Common myeloid progenitor, CD34-positive (primary cell): ENCODE data around the gene FRS2.

Experiments used
- CTCF ChIA-PET: fragments of 350-600 bp; sonication (Branson Sonifier 250); formaldehyde crosslinking; loops from one replicate; lab custom pipeline; 2021; ENCODE audit warnings: antibody characterized with exemption; lab: Charles Lee
- POLR2A ChIA-PET: fragments of 350-600 bp; sonication (Branson Sonifier 250); formaldehyde crosslinking; loops from one replicate; lab custom pipeline; 2021; ENCODE audit warnings: antibody characterized with exemption; lab: Charles Lee
- DNase-seq, 3 donors: peaks; one replicate each; pipeline versions ENCODE4 v3.0.0 to v3.0.0-alpha.2; 2013
- H3K27ac ChIP-seq, 2 experiments: 1 replicate in 1 of 2; 2 replicates in 1 of 2; pipeline ENCODE4 v1.7.0; 2013; ENCODE audit warnings: inconsistent platforms in 2 of 2, low read length in 2 of 2, mild to moderate bottlenecking in 2 of 2, low read depth in 1 of 2, moderate library complexity in 1 of 2; ENCODE audit not compliant: severe bottlenecking in 2 of 2, insufficient read depth in 1 of 2, poor library complexity in 1 of 2
- H3K27me3 ChIP-seq, 5 experiments: replicated peaks in 2 of 5; 1 replicate in 3 of 5; 2 replicates in 2 of 5; pipeline versions ENCODE4 v1.6.1 to v1.7.0; 2013; ENCODE audit warnings: low read length in 4 of 5, mild to moderate bottlenecking in 2 of 5, moderate library complexity in 2 of 5, inconsistent platforms in 1 of 5; ENCODE audit not compliant: insufficient read depth in 5 of 5, control insufficient read depth in 4 of 5
- H3K36me3 ChIP-seq, 4 experiments: 1 replicate in 2 of 4; 2 replicates in 2 of 4; pipeline versions ENCODE4 v1.6.1 to v1.7.0; 2013; ENCODE audit warnings: low read length in 3 of 4, control low read depth in 1 of 4, mild to moderate bottlenecking in 1 of 4; ENCODE audit not compliant: control insufficient read depth in 4 of 4, insufficient read depth in 4 of 4
- H3K4me1 ChIP-seq, 4 experiments: 1 replicate in 3 of 4; 2 replicates in 1 of 4; pipeline versions ENCODE4 v1.6.1 to v1.7.1; 2013; ENCODE audit warnings: low read length in 3 of 4, mild to moderate bottlenecking in 3 of 4, control low read depth in 1 of 4, inconsistent platforms in 1 of 4, moderate library complexity in 1 of 4; ENCODE audit not compliant: control insufficient read depth in 4 of 4, insufficient read depth in 4 of 4; ENCODE audit errors: control extremely low read depth in 1 of 4
- H3K4me3 ChIP-seq, 7 experiments: 1 replicate in 4 of 7; 2 replicates in 3 of 7; pipeline versions ENCODE4 v1.5.1 to v1.7.0; 2013; ENCODE audit warnings: mild to moderate bottlenecking in 7 of 7, low read length in 6 of 7, moderate library complexity in 6 of 7, inconsistent platforms in 2 of 7, low read depth in 2 of 7, control low read depth in 1 of 7; ENCODE audit not compliant: insufficient read depth in 4 of 7, control insufficient read depth in 1 of 7; ENCODE audit errors: extremely low read depth in 1 of 7
- H3K9me3 ChIP-seq, 5 experiments: 1 replicate in 4 of 5; 2 replicates in 1 of 5; pipeline versions ENCODE4 v1.6.1 to v1.7.1; 2013; ENCODE audit warnings: low read length in 4 of 5, mild to moderate bottlenecking in 2 of 5, inconsistent platforms in 1 of 5, low read depth in 1 of 5, moderate library complexity in 1 of 5; ENCODE audit not compliant: control insufficient read depth in 4 of 5, insufficient read depth in 2 of 5; ENCODE audit errors: control extremely low read depth in 1 of 5
- WGBS: methylation state at CpG from one replicate; pipeline ENCODE4 v1.1.5; 2013; ENCODE audit not compliant: insufficient coverage; 5-methylcytosine and 5-hydroxymethylcytosine counted together

Gene FRS2

DNA sequence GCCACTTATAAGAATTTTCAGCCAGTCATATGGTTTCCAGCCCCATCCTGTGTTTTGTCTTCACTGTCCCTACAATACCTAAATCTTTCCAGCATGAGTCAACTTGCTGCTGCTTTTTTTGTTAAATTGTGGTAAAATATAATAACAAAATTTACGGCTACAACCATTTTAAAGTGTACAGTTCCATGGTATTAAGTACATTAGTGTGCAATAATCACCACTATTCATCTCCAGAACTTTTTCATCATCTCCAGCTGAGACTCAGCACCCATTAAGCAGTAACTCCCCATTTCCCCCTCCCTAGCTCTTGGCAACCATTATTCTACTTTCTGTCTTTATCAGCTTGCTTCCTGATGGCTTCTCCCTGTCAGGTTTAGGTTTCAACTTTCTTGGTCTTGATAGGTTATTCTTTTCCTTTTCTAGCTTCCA lies 39.1 kb downstream of the FRS2 start:
- DNase-seq = no peak
- H3K9me3 ChIP-seq = no peaks in the 10 kb centered on the region
- H3K4me1 ChIP-seq = peaks cover 0 to 2% (median under 1%) of the 10 kb centered on the region in 4 experiments
- WGBS = no CpG with 5 or more reads among the region's 1 CpG
- H3K27me3 ChIP-seq = no peaks in the 10 kb centered on the region
- ChIA-PET POLR2A (no interaction called here), CTCF (interaction anchor here (1.2 kb wide), 1 partner anchor 31 kb away, joined by 3 read pairs; no protein-coding TSS in a partner anchor)
- no peak overlapping the region for H3K4me3 ChIP-seq
- H3K36me3 ChIP-seq = no peaks in the 10 kb centered on the region
- no peak overlapping the region for H3K27ac ChIP-seq

- no peak overlapping the region for H3K4me3 ChIP-seq
- H3K9me3 ChIP-seq = no peaks in the 10 kb centered on the region
- no peak overlapping the region for H3K27ac ChIP-seq
- H3K4me1 ChIP-seq = peaks cover 0 to 2% (median under 1%) of the 10 kb centered on the region in 4 experiments
- H3K36me3 ChIP-seq = no peaks in the 10 kb centered on the region
- ChIA-PET CTCF (interaction anchor here (0.6 kb wide), 1 partner anchor 21 kb away, joined by 5 read pairs; no protein-coding TSS in a partner anchor), POLR2A (no interaction called here)
- no peak for DNase-seq
- 88% methylated on average over 2 of the region's 5 CpGs for WGBS
- H3K27me3 ChIP-seq = no peaks in the 10 kb centered on the region
Observed at GRCh38 chr12:69509904-69510827, 40.0 kb downstream of the FRS2 start.

DNA sequence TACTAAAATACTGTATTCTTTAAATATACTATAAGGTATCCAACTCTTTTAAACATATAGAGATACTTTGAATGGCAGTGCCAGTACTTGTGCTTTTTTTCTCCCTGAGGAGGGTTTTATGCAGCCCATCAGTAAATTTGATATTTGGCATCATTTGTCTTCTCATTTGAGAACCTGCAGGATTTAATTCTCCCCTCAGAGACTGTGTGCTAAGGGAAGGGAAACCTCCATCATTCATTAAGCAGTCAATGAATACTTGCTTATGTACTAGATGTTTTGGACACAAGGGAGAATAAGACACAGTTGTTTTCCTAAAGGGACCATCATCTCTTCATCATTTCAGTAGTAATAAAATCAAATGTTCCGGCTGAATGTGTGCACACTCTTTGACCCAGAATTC lies 40.8 kb downstream of the FRS2 start:
- CTCF ChIA-PET = no interaction called here

DNA sequence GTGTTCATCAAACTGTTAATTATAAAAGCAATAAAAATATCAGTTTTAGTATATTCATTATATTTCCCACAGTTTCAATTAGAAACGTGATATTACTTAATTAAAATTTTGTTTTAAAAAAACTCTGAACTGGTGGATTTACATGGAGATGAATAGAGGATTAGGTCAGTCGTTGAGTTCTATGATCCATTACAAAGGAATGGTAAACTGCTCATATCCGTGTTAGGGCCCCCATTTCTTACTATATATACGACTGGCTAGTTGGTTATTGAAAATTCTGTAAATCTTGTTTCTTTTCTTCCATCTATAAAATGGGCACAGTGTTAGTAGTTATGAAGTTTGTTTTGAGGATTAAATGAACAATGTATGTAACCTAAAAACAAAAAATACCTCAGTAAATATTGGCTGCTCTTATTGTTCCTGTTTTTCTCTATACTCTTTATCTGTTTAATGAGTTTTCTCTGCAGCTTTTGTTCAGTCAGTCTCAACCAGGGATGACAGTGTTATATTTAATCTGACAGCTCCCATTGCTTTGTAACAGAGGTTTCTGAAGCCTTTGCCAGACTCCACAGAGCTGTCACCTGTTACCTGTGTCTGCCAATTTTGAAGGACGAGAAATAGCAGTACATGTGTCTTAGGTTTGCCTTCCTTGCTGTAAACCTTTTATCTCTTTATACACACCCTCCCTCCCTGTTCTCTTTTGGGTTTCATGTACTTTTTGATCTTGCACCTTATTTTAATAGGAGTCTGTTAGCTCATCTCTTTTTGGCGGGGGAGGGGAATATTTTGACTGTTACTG lies 41.5 kb downstream of the FRS2 start:
- H3K27ac ChIP-seq = no peak overlapping the region
- WGBS = no CpG with 5 or more reads among the region's 6 CpGs
- ChIA-PET CTCF (no interaction called here), POLR2A (no interaction called here)
- H3K4me3 ChIP-seq = no peak overlapping the region
- peak in 1 of 3 donors; percentile 19 for DNase-seq
- no peaks in the 10 kb centered on the region for H3K36me3 ChIP-seq
- H3K9me3 ChIP-seq = no peaks in the 10 kb centered on the region
- H3K4me1 ChIP-seq = peaks cover 0 to 2% (median under 1%) of the 10 kb centered on the region in 4 experiments
- no peaks in the 10 kb centered on the region for H3K27me3 ChIP-seq

More for the DNA sequence above, 40.8 kb downstream of the FRS2 start:
- Histone ChIP-seq H3K36me3 (no peaks in the 10 kb centered on the region), H3K27me3 (no peaks in the 10 kb centered on the region), H3K4me3 (no peak overlapping the region), H3K4me1 (peaks cover 0 to 2% (median under 1%) of the 10 kb centered on the region in 4 experiments), H3K9me3 (no peaks in the 10 kb centered on the region), H3K27ac (no peak overlapping the region)
- POLR2A ChIA-PET = no interaction called here
- no peak for DNase-seq
- no CpG with 5 or more reads among the region's 1 CpG for WGBS

GRCh38 chr12:69512820-69513219 lies 42.6 kb downstream of the FRS2 start:
- WGBS = no CpG with 5 or more reads among the region's 2 CpGs
- peaks cover 0 to 2% (median under 1%) of the 10 kb centered on the region in 4 experiments for H3K4me1 ChIP-seq
- ChIA-PET POLR2A (no interaction called here), CTCF (interaction anchor here (1.0 to 1.5 kb wide), 2 partner anchors 9 to 17 kb away, joined by 3 to 7 read pairs; no protein-coding TSS in a partner anchor)
- no peaks in the 10 kb centered on the region for H3K27me3 ChIP-seq
- no peaks in the 10 kb centered on the region for H3K9me3 ChIP-seq
- H3K4me3 ChIP-seq = no peak overlapping the region
- no peak for DNase-seq
- no peak overlapping the region for H3K27ac ChIP-seq
- H3K36me3 ChIP-seq = no peaks in the 10 kb centered on the region

DNA sequence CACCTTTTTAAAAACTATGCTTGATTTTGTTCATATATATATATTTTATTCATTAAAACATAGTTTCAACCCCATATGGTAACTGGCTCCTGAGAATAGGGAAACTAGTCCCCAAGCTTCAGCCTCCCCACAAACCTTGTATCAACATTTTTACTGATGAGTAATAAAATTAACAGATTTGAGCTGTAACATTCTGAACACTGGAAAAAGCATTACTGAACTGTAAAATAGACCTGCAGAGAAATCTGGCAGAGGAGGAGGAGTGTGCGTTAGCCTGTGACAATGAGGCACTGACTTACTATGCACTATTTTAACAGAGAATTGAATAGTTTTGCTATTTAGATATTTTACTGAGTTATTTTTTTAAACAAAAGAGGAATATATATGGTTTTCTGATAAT lies 43.1 kb downstream of the FRS2 start:
- Histone ChIP-seq H3K36me3 (no peaks in the 10 kb centered on the region), H3K4me1 (peaks cover 0 to 2% (median under 1%) of the 10 kb centered on the region in 4 experiments), H3K27me3 (no peaks in the 10 kb centered on the region), H3K27ac (no peak overlapping the region), H3K9me3 (no peaks in the 10 kb centered on the region), H3K4me3 (no peak overlapping the region)
- CTCF ChIA-PET = interaction anchor here (1.0 to 1.5 kb wide), 2 partner anchors 9 to 18 kb away, joined by 3 to 7 read pairs; no protein-coding TSS in a partner anchor
- WGBS = no CpG with 5 or more reads among the region's 1 CpG
- DNase-seq = no peak
- POLR2A ChIA-PET = interaction anchor here (0.6 kb wide), 1 partner anchor 17 kb away, joined by 6 read pairs; no protein-coding TSS in a partner anchor
